CD4-positive, alpha-beta T cell treated with Interleukin-15 for 1 hour (primary cell): ENCODE data around the gene NAPA.

ENCODE experiments used
- DNase-seq: peaks from one replicate; pipeline ENCODE4 v3.0.0-alpha.2; 2020

Gene NAPA

DNA sequence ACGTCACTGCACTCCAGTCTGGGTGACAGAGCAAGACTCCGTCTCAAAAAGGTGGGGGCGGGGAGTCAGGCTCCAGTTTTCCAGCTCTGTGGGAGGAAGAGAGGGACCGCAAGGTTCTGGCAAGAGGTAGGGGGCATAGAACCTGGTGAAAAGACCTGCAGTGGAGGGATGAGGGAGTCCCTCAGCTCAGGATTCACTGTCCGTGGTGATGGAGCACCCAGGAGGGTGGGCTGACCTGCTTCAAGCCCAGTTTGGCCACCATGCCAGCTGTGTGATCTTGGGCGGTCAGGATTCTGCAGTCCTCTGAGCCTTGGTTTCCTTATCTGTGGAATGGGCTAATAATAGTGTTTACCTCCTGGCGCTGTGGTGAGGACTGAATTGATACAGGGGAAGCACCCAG, 64.4 kb downstream of the NAPA start:
- no peak for DNase-seq

DNA sequence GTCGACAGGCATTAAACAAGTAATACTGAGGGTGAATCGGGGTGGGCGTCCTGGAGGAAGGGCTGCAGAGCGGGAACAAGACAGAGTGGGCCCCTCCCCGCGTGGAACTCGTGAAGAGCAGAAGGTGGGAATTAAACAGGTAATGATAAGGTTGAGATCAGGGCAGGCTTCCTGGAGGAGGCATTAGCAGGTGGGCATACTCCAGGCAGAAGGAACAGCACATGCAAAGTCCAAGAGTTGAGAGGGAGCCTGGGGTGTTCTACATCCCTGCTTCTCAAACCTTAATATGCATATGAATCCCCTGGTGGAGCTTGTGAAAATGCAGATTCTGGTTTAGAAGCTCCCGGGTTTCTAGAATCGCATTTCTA, 66.5 kb downstream of the NAPA start:
- no peak for DNase-seq

DNA sequence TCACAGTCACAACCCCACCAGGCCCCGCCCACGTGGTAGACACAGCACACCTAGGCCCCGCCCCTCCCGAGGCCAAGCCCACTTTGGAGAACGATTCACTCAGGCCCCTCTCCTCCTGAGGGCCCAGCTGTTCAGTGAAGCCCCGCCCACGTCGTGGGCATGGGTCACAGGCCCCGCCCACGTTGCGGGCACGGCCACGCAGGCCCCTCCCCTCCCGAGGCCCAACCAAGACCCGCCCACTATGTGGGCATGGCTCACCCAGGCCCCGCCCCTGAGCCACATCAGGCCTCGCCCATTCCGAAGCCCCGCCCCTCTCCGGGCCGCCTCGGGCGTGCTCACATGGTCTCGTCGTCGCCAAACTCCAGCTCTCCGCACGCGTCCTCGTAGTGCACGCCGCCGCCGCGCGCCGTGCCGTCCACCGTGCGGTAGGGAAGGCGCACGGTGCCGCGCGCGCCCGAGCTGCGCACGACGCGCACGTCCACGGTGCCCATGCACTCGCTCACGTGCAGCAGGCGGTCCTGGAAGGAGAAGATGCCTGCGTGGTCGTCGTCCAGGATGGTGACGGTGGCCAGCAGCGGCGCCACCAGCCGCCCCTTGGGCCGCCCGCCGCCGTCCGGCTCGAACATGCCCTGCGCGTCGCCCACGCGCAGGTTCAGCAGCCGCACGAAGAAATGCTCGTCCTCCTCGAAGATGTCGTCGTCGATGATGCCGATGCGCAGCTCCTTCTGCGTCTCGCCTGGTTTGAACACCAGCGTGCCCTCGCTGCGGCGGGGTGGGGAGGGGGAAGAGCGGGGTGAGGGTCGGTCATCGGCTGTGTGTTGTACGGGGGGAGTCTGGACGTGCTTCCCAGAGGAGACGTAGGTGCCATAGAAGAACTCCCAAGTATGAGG, 67.1 kb downstream of the NAPA start:
- DNase-seq: peak; percentile 49

DNA sequence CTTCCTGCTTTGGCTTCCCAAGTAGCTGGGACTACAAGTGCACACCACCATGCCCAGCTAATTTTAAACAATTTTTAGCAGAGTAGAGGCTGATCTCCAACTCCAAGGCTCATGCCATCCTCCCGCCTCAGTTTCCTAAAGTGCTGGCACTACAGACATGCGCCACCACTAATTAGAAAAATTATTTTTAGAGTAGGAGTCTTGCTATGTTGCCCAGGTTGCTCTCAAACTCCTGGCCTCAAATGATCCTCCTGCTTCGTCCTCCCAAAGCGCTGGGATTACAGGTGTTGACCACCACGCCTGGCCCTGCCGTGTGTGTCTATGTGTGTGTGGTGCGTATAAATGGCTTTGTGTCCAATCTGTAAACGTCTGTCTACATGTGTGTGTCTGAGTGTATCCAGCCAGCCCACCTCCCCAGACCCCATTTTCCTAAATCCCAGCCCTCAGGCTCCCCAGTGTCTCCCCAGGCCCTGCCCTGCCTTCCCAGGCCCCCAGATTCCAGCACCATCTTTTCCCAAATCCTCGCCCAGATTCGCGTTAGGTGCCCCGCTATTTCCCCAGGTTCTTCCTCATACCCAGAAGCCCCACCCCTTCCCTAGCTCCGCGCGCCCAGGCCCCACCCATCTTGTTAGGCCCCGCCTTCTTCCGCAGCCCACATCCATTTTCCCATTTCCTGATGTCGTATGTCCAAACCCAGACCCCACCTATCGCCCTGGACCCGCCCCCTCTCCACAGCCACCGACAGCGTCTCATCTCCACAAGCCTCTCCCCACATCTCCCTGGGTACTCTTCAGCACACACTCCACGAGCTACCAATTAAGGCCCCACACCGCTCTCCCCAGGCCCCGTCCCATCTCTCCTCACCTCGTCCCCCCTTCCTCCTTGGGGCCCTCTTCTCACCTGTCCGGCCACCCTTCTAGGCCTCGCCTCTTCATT, 68.1 kb downstream of the NAPA start:
- no peak for DNase-seq

DNA sequence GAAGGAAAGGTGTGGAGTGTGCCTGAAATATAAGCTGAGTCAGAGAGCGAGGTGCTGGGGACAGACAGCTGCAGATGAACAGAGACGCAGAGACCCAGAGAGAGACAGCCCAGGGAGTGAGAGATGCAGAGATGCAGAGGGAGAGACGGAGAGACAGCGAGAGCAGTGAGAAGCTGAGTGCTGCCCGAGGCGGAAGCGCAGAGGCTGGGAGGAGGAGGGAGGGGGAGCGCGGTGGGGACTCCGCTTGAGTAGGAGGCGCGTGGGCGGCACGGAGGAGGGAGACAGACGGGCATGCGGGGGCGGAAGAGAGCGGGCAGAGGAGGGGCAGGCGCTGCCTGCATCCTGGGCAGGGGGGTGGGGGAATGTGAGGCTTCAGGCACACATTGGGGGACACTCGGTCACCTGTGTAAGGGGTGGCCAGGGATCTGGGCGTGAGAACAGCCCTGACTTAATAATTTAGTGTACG, 68.9 kb downstream of the NAPA start:
- DNase-seq: peak; percentile 73

DNA sequence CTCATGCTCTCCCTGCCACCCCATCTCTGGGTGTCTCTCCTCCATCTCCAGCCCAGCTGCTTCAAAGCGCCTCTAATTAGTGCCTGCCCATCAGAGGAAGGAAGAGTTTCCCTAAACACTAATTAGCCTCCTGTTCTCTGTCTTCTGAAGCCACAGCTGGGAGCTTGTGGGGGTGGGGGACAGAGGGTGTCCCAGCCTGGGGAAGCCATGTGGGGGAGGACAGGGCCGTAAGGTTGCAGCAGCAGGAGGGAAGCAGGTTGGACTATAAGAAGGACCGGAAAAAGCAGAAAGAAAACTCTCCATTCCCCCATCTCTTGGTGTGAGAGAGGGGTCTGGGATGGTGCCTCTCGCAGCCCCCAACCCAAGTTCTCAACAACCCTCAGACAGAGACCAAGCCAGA, 69.3 kb downstream of the NAPA start:
- no peak for DNase-seq

DNA sequence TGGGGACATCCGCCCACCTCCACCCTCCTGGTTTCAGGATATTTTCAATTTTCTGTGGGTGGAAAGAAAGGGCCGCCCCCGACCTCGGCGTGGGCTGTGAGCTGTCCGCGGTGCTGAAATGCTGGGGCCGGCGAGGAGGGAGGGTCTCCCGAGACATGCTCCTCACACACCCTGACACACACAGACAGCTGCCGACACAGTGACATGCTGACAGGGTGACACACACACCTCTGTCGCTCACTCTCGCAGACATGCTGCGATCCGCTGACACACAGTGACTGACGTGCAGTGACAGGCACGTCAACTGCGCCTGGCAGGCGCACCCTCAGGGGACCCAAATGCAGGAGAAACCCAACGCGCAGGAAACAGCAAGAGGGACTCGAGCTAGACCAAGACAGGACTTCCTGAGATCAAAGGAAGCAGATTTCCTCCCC, 70.5 kb downstream of the NAPA start:
- peak; percentile 30 for DNase-seq

DNA sequence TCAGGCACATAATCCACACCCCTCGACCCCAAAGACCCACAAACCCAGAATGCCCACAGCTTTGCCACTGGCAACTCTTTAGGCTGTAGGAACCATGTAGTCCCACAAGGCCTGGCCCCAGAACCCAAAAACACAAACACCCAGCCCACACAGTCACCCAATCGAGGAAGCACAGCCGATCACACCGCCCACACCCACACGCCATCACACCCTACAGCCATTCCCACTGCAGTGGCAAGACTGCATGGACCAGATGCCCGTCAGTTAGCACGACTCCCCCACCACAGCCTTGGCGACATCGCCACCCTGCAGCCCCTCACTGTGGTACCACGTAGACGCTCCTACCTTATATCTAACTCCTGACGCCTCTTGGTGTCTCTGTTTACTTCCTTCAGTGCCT, 71.5 kb downstream of the NAPA start:
- no peak for DNase-seq

DNA sequence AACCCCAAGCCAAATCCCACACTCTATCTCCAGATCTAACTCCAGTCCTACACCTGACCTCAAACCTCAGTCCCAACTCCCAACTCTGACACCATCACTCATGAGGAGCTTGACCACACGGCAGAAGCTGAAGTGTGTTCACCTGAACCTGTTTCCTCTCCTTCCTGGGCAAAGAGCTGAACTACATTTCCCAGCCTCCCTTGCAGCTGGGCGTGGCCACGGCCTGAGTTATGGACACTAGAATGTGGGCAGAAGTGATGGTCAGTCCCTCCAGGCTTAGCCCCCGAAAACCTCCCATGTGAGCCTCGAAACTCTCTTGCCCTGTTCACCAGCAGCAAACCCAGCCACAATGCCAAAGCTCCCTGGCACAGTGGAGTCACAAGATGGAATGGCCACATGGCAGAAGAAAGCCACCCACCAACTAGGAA, 76.1 kb downstream of the NAPA start:
- DNase-seq: no peak
